ENCODE data around the gene KRTAP5-2.

KRTAP5-2 gene

GRCh38 chr11:1643146-1643690 lies 45.1 kb upstream of the KRTAP5-2 start:
- Histone ChIP-seq H3K9me2 (replicated peaks; ENCODE audit: insufficient read depth, low read length) (no peaks in the 10 kb centered on the region), H3K4me2 (ENCODE audit: low read depth, low read length) (no peak overlapping the region), H3F3A (ENCODE audit: insufficient read depth, low read length) (no peaks in the 10 kb centered on the region), H4K20me1 (ENCODE audit: insufficient read depth, low read length) (no peaks in the 10 kb centered on the region), H3K4me1 (ENCODE audit: low read length) (no peaks in the 10 kb centered on the region), H2AFZ (ENCODE audit: low read length) (no peak overlapping the region), H3K27ac (ENCODE audit: low read length) (no peak overlapping the region), H3K36me3 (replicated peaks; ENCODE audit: insufficient read depth, low read length) (no peaks in the 10 kb centered on the region), H3K27me3 (replicated peaks; ENCODE audit: insufficient read depth, low read length) (peaks cover 94% of the 10 kb centered on the region), H3K9ac (ENCODE audit: low read length) (no peak overlapping the region), H3K9me3 (replicated peaks; ENCODE audit: insufficient read depth, low read length) (no peaks in the 10 kb centered on the region), H3K79me2 (ENCODE audit: low read length) (no peaks in the 10 kb centered on the region), H3K4me3 (ENCODE audit: low read length) (no peak overlapping the region)
- TF ChIP-seq EZH2phosphoT487 (IDR thresholded peaks at IDR 0.05; ENCODE audit: low read length) (no peak), EZH2 (optimal IDR thresholded peaks at IDR 0.05; ENCODE audit: low read depth, low read length) (no peak), CTCF (IDR thresholded peaks at IDR 0.05; ENCODE audit: low read length) (no peak)
- no peak for DNase-seq

GRCh38 chr11:1642288-1643145 lies 44.4 kb upstream of the KRTAP5-2 start:
- Histone ChIP-seq H4K20me1 (ENCODE audit: insufficient read depth, low read length) (no peaks in the 10 kb centered on the region), H3K27ac (ENCODE audit: low read length) (no peak overlapping the region), H3K9me2 (replicated peaks; ENCODE audit: insufficient read depth, low read length) (no peaks in the 10 kb centered on the region), H3K4me3 (ENCODE audit: low read length) (no peak overlapping the region), H3K4me2 (ENCODE audit: low read depth, low read length) (no peak overlapping the region), H3K79me2 (ENCODE audit: low read length) (no peaks in the 10 kb centered on the region), H3K36me3 (replicated peaks; ENCODE audit: insufficient read depth, low read length) (no peaks in the 10 kb centered on the region), H2AFZ (ENCODE audit: low read length) (no peak overlapping the region), H3K9me3 (replicated peaks; ENCODE audit: insufficient read depth, low read length) (no peaks in the 10 kb centered on the region), H3K27me3 (replicated peaks; ENCODE audit: insufficient read depth, low read length) (peaks cover 94% of the 10 kb centered on the region), H3K9ac (ENCODE audit: low read length) (no peak overlapping the region), H3K4me1 (ENCODE audit: low read length) (no peaks in the 10 kb centered on the region), H3F3A (ENCODE audit: insufficient read depth, low read length) (no peaks in the 10 kb centered on the region)
- no peak for TF ChIP-seq EZH2 (optimal IDR thresholded peaks at IDR 0.05; ENCODE audit: low read depth, low read length)
- no peak for TF ChIP-seq EZH2phosphoT487 (IDR thresholded peaks at IDR 0.05; ENCODE audit: low read length)
- TF ChIP-seq CTCF (IDR thresholded peaks at IDR 0.05; ENCODE audit: low read length), result no peak
- no peak for DNase-seq

- peaks cover 94% of the 10 kb centered on the region for H3K27me3 ChIP-seq (replicated peaks; ENCODE audit: insufficient read depth, low read length)
These were observed 43.0 kb upstream of the KRTAP5-2 start for GRCh38 chr11:1641096-1641495.

More at GRCh38 chr11:1641096-1641495, 43.0 kb upstream of the KRTAP5-2 start:
- Histone ChIP-seq H3F3A (ENCODE audit: insufficient read depth, low read length) (no peaks in the 10 kb centered on the region), H3K9me3 (replicated peaks; ENCODE audit: insufficient read depth, low read length) (no peaks in the 10 kb centered on the region), H3K4me2 (ENCODE audit: low read depth, low read length) (no peak overlapping the region), H3K36me3 (replicated peaks; ENCODE audit: insufficient read depth, low read length) (no peaks in the 10 kb centered on the region), H3K4me1 (ENCODE audit: low read length) (no peaks in the 10 kb centered on the region), H2AFZ (ENCODE audit: low read length) (no peak overlapping the region), H3K9ac (ENCODE audit: low read length) (no peak overlapping the region), H4K20me1 (ENCODE audit: insufficient read depth, low read length) (no peaks in the 10 kb centered on the region), H3K4me3 (ENCODE audit: low read length) (no peak overlapping the region), H3K79me2 (ENCODE audit: low read length) (no peaks in the 10 kb centered on the region), H3K9me2 (replicated peaks; ENCODE audit: insufficient read depth, low read length) (no peaks in the 10 kb centered on the region), H3K27ac (ENCODE audit: low read length) (no peak overlapping the region)
- TF ChIP-seq CTCF (IDR thresholded peaks at IDR 0.05; ENCODE audit: low read length), result no peak
- no peak for TF ChIP-seq EZH2 (optimal IDR thresholded peaks at IDR 0.05; ENCODE audit: low read depth, low read length)
- TF ChIP-seq EZH2phosphoT487 (IDR thresholded peaks at IDR 0.05; ENCODE audit: low read length), result no peak
- DNase-seq, result no peak

Measured in MM.1S (cell line).